Heart right ventricle (tissue), 16 donors: Measurements from ENCODE around the gene SHISA5. TPM values are rescaled to one million over a fixed set of nuclear protein-coding genes. Genes with fewer than 3 reads are reported as not detected.

ENCODE experiments used
- ATAC-seq, 8 donors: fragments of 200-7000 bp; cut with Tn5 transposase; one replicate each; pipeline ENCODE4 v1.9.1; 2020; ENCODE audit warnings: mild to moderate bottlenecking in 8 of 8, moderate library complexity in 8 of 8, moderate number of reproducible peaks in 1 of 8
- DNase-seq, 2 donors: peaks; one replicate each; pipeline ENCODE4 v3.0.0-alpha.2; 2020
- H3K27ac ChIP-seq, 10 donors: fragments of 200-600 bp; sonication (generic) in 2 of 10; one replicate each; pipeline versions ENCODE4 v1.5.0 to v1.8.0; 2020 to 2022; ENCODE audit warnings: mild to moderate bottlenecking in 3 of 10
- H3K27me3 ChIP-seq, 7 donors: fragments of 200-600 bp; one replicate each; pipeline ENCODE4 v1.8.0; 2021 to 2022; ENCODE audit warnings: mild to moderate bottlenecking in 2 of 7
- H3K36me3 ChIP-seq, 9 donors: fragments of 200-600 bp; sonication (generic) in 1 of 9; one replicate each; pipeline versions ENCODE4 v1.5.0 to v1.8.0; 2020 to 2022; ENCODE audit warnings: mild to moderate bottlenecking in 2 of 9
- H3K4me1 ChIP-seq, 9 donors: fragments of 200-600 bp; sonication (generic) in 1 of 9; one replicate each; pipeline versions ENCODE4 v1.5.0 to v1.8.0; 2020 to 2022; ENCODE audit warnings: mild to moderate bottlenecking in 4 of 9
- H3K4me3 ChIP-seq, 10 donors: fragments of 200-600 bp; sonication (generic) in 2 of 10; one replicate each; pipeline versions ENCODE4 v1.5.0 to v1.8.0; 2020 to 2022; ENCODE audit warnings: mild to moderate bottlenecking in 7 of 10, moderate library complexity in 2 of 10
- H3K9me3 ChIP-seq, 11 donors: fragments of 200-600 bp in 10 of 11; sonication (generic) in 2 of 11; one replicate each; pipeline versions ENCODE4 v1.5.0 to v1.8.0; 2013 to 2022; ENCODE audit warnings: mild to moderate bottlenecking in 2 of 11, control low read depth in 1 of 11, moderate library complexity in 1 of 11
- CTCF ChIP-seq, 9 donors: fragments of 200-600 bp; sonication (generic) in 2 of 9; IDR thresholded peaks; one replicate each; pipeline versions ENCODE4 v1.5.0 to v1.8.0; 2021 to 2022; ENCODE audit warnings: antibody characterized with exemption in 9 of 9, mild to moderate bottlenecking in 5 of 9, moderate library complexity in 1 of 9
- WGBS, 2 donors: extraction: QIAGEN DNeasy Blood & Tissue Kit; methylation state at CpG; one replicate each; pipeline ENCODE4 v1.1.7; 2013; ENCODE audit warnings: inconsistent platforms in 1 of 2; 5-methylcytosine and 5-hydroxymethylcytosine counted together
- intact Hi-C, 10 donors: fragments of 100-400 bp; cut with DNase I; formaldehyde crosslinking; loops; one replicate each; pipeline versions ENCODE4 v1.11.1 to v1.14.2; 2022
- polyA plus RNA-seq, 2 donors: library from polyadenylated mRNA; stranded (reverse); fragments of 200-250 nt; gene quantifications; one replicate each; pipeline ENCODE4 v1.2.3, GENCODE V29; 2013
- total RNA-seq, 10 donors: library from RNA; stranded (reverse); fragmentation: NEBNext Ultra II Directional in 3 of 10; extraction: Animal tissue kit (Norgen Biotek cat#: 25700) in 3 of 10; gene quantifications; one replicate each; pipeline versions ENCODE4 v1.2.1 to v1.2.4, GENCODE V29; 2021 to 2023
- donor health status: Arrhythmogenic right ventricular cardiomyopathy.
- donor health status: ischemic (EF 13 %, LVEDD 7.1; RV severe dilation, severe dysfunction).
- donor health status: healthy with polysubstance abuse.
- donor health status: DM: no; HTN: yes; CAD: no.
- donor health status: DM: no; HTN: no; CAD: no.
- donor health status: ischemic (EF 25% LVEDD 6.9; RV normal size, moderate dysfunction).
- donor health status: ischemic (EF 25% LVEDD 5.7; RV mildly dilated, moderate dysfunction).
- donor health status: healthy.
- donor health status: DM: yes; HTN: yes; CAD: no.
- donor health status: Ischemic cardiomyopathy.
- donor health status: ischemic (EF 35%, LVEDD 5.7; RV mildly dilated, moderate dysfunction).
- donor health status: nonischemic (EF 11% LVEDD 7.7; RV severe dilation, severe dysfunction).
- donor health status: DM: yes; HTN: yes; CAD: no.
- donor health status: PGD.
- donor health status: ischemic (EF 29% LVEDD 5.4; RV normal size, mild dysfunction).
- donor health status: nonischemic (EF 23%, LVEDD 6.1; RV moderate dilation, normal function).

SHISA5 gene
- total and polyA plus RNA-seq, 12 donors: 34.6 to 95.3 (median 52.9) TPM

DNA sequence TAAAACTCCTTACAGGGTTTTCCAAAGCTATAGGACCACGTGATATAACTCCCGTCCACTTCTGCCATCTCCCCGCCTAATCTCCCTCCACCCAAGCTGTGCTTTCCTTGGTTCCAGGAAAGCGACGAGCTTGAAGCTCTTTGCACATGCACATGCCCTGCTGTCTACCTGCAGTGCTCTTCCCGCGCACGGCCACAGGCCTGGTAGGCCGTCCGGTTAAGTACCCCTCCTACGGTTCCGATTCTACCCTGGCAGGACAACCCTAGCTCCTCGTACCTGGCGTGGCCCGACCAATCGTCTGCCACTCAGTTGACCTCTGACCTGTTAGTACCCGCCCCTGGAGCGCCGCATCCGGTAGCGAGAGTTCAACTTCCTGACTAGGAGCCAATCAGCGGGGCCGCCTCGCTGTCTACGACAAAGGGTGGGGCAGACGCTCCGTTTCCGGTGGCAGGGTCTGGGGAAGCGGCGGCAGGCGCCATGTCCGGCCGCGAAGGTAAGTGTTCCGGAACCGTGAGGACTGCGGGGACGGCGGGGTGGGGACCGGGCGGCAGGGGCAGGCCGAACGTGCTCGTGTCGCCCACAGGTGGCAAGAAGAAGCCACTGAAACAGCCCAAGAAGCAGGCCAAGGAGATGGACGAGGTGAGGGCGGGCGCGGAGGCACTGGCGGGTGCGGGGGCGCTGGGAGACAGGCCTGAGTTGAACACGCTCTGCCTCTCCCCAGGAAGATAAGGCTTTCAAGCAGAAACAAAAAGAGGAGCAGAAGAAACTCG lies 64.0 kb downstream of the SHISA5 start, which contains the start of the genes CCDC51 and TMA7:
Gene CCDC51 (minus strand): TSS at position 300 of the 770 bp plus-strand sequence. CDS start 4,991 bp downstream, outside the sequence.
Gene TMA7 (plus strand): TSS at position 438 of the 770 bp plus-strand sequence. CDS start 40 bp downstream, at position 478.
- no peaks in the 10 kb centered on the region for H3K9me3 ChIP-seq
- peak within 1 kb of the TSS; percentile 68 to 98 (median 96) for H3K27ac ChIP-seq
- DNase-seq: peak; percentile 98
- H3K4me3 ChIP-seq: peak within 1 kb of the TSS; percentile 71 to 99 (median 88)
- peak; percentile 97 to 99 (median 99) for ATAC-seq
- peaks cover 0 to 39% (median 5%) of the 10 kb centered on the region in 9 donors for H3K36me3 ChIP-seq
- no peaks in the 10 kb centered on the region for H3K27me3 ChIP-seq
- intact Hi-C loops: loop anchor here in 5 of 10 donors (5.0 to 10.0 kb wide), 4 partner anchors 38 to 245 kb away; no protein-coding TSS in a partner anchor
- H3K4me1 ChIP-seq: peaks cover 0 to 36% (median 27%) of the 10 kb centered on the region in 9 donors
- no peak for TF ChIP-seq CTCF (IDR thresholded peaks at IDR 0.05)
- 0 to 1% methylated on average over 54 of the region's 54 CpGs for WGBS, 2 donors

DNA sequence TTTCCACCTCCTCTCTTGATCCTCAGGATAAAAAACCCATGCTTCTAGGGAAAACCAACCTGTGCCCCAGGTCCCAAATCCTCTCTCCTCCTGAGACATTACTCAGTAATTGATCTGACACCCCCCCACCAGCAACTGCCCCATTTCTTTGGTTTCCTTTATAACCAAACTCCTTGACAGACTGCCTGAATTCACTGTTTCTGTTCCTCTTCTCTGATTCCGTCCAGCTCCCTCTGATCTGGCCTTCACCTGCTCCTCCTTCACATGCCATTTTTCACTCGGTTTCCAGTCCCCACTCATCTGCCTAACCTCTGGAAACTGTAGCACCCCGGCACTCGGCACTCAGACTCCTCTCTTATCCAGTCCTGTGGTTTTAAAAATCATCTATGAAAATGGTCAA lies 66.2 kb downstream of the SHISA5 start:
- intact Hi-C loops: loop anchor here in 7 of 10 donors (2.0 to 10.0 kb wide), 8 partner anchors 36 to 243 kb away; no protein-coding TSS in a partner anchor
- H3K27me3 ChIP-seq: no peaks in the 10 kb centered on the region
- H3K4me3 ChIP-seq: no peak overlapping the region
- DNase-seq (no peak), ATAC-seq (no peak)
- 87 to 90% methylated on average over 4 of the region's 4 CpGs for WGBS, 2 donors
- no peak overlapping the region for H3K27ac ChIP-seq
- peaks cover 0 to 36% (median 4%) of the 10 kb centered on the region in 9 donors for H3K36me3 ChIP-seq
- no peak for TF ChIP-seq CTCF (IDR thresholded peaks at IDR 0.05)
- peaks cover 0 to 41% (median 27%) of the 10 kb centered on the region in 9 donors for H3K4me1 ChIP-seq
- H3K9me3 ChIP-seq: no peaks in the 10 kb centered on the region

DNA sequence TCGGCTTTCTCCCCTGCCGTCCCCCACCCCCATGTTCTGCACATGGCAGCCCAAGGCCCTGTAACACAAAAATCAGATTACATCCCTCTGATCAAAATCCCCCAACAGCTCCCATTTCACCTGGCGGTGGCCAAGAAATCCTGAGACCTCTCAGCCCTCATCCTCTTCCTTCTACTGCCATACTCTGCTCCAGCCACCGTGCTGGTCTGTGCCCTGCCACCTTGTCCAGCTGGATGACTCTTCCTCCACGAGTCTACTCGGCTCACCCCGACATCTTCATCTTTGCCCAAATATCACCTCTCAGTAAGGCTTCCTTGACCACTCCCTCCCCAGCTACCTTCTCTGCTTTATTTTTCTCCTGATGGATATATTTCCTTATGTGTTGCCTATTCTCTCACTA lies 67.1 kb downstream of the SHISA5 start:
- intact Hi-C loops: loop anchor here in 9 of 10 donors (1.0 to 10.0 kb wide), 11 partner anchors 35 to 242 kb away; no protein-coding TSS in a partner anchor
- TF ChIP-seq CTCF (IDR thresholded peaks at IDR 0.05): no peak

GRCh38 chr3:48436477-48436787 lies 67.5 kb downstream of the SHISA5 start:
- ATAC-seq (no peak), DNase-seq (no peak)
- H3K9me3 ChIP-seq: no peaks in the 10 kb centered on the region
- H3K36me3 ChIP-seq: peaks cover 0 to 33% (median 10%) of the 10 kb centered on the region in 9 donors
- H3K27ac ChIP-seq: peak overlapping the region in 1 of 10 donors; percentile 7
- H3K4me3 ChIP-seq: no peak overlapping the region
- peaks cover 0 to 31% (median 20%) of the 10 kb centered on the region in 9 donors for H3K4me1 ChIP-seq
- H3K27me3 ChIP-seq: no peaks in the 10 kb centered on the region
- no peak for TF ChIP-seq CTCF (IDR thresholded peaks at IDR 0.05)
- intact Hi-C loops: loop anchor here in 9 of 10 donors (1.0 to 10.0 kb wide), 11 partner anchors 34 to 242 kb away; no protein-coding TSS in a partner anchor
- 72 to 94% methylated on average over 1 of the region's 1 CpG for WGBS, 2 donors

More for the DNA sequence above, 67.1 kb downstream of the SHISA5 start:
- Histone ChIP-seq H3K4me1 (peaks cover 0 to 35% (median 24%) of the 10 kb centered on the region in 9 donors), H3K9me3 (no peaks in the 10 kb centered on the region), H3K27ac (no peak overlapping the region), H3K36me3 (peaks cover 0 to 34% (median 10%) of the 10 kb centered on the region in 9 donors), H3K27me3 (no peaks in the 10 kb centered on the region), H3K4me3 (no peak overlapping the region)
- no peak for DNase-seq
- ATAC-seq: no peak
- 81 to 86% methylated on average over 7 of the region's 7 CpGs for WGBS, 2 donors
